Left lobe of liver (tissue), 2 donors: Measurements from ENCODE around the gene ATG7. TPM values are rescaled to one million over a fixed set of nuclear protein-coding genes. Genes with fewer than 3 reads are reported as not detected.
"Not testable (repeated sequence)": the region's sequence is repeated elsewhere in the genome, so short reads cannot be mapped to it uniquely, and the experiment has no call there.

Experiments used
- ATAC-seq: fragments of 200-7000 bp; cut with Tn5 transposase; one replicate; pipeline ENCODE4 v1.9.1; 2020; ENCODE audit warnings: mild to moderate bottlenecking, moderate library complexity
- DNase-seq: peaks from one replicate; pipeline ENCODE4 v3.0.0-alpha.2; 2020; ENCODE audit warnings: low spot score
- total RNA-seq: library from RNA; stranded (reverse); gene quantifications from one replicate; pipeline ENCODE4 v1.2.1, GENCODE V29; 2021
- donor health status: DM: no; HTN: no; CAD: no; lungs with moderate emphysema.
- donor health status: DM: no; HTN: yes; CAD: no.

ATG7 gene
- total RNA-seq, 1 donor from 2014 or later: 12.2 TPM

- ATAC-seq (no peak), DNase-seq (no peak)
These were observed 111.9 kb downstream of the ATG7 start for GRCh38 chr3:11384074-11384473.

- no peak for ATAC-seq
- DNase-seq: no peak
These were observed 113.1 kb downstream of the ATG7 start for GRCh38 chr3:11385326-11385725.

GRCh38 chr3:11385891-11386290, 113.7 kb downstream of the ATG7 start:
- ATAC-seq: no peak
- no peak for DNase-seq

- DNase-seq (no peak), ATAC-seq (no peak)
These were observed 114.4 kb downstream of the ATG7 start for GRCh38 chr3:11386465-11387113.

- ATAC-seq (no peak), DNase-seq (no peak)
These were observed 117.4 kb downstream of the ATG7 start for GRCh38 chr3:11389386-11390268.

GRCh38 chr3:11390411-11391131, 118.4 kb downstream of the ATG7 start:
- ATAC-seq (peak; percentile 73), DNase-seq (no peak)

- DNase-seq (no peak), ATAC-seq (peak; percentile 66)
These were observed 119.1 kb downstream of the ATG7 start for GRCh38 chr3:11391174-11391879.

- DNase-seq: no peak
- ATAC-seq: no peak
These were observed 120.0 kb downstream of the ATG7 start for GRCh38 chr3:11392014-11392859.

- ATAC-seq (no peak), DNase-seq (no peak)
These were observed 120.6 kb downstream of the ATG7 start for GRCh38 chr3:11392860-11393114.

- ATAC-seq: no peak
- DNase-seq: no peak
These were observed 121.2 kb downstream of the ATG7 start for GRCh38 chr3:11393401-11393800.

GRCh38 chr3:11394392-11394791, 122.2 kb downstream of the ATG7 start:
- no peak for ATAC-seq
- no peak for DNase-seq

- no peak for ATAC-seq
- no peak for DNase-seq
These were observed 128.0 kb downstream of the ATG7 start for GRCh38 chr3:11400213-11400612.

GRCh38 chr3:11401434-11401833, 129.2 kb downstream of the ATG7 start:
- ATAC-seq: no peak
- no peak for DNase-seq

- DNase-seq (no peak), ATAC-seq (no peak)
These were observed 133.1 kb downstream of the ATG7 start for GRCh38 chr3:11405323-11405722.

- ATAC-seq: no peak
These were observed 135.4 kb downstream of the ATG7 start for GRCh38 chr3:11407644-11408043.

GRCh38 chr3:11408324-11408859, 136.2 kb downstream of the ATG7 start:
- not testable (repeated sequence) for ATAC-seq, DNase-seq

More at GRCh38 chr3:11407644-11408043, 135.4 kb downstream of the ATG7 start:
- DNase-seq: no peak

GRCh38 chr3:11410564-11410963, 138.4 kb downstream of the ATG7 start:
- ATAC-seq (no peak), DNase-seq (no peak)

- no peak for ATAC-seq
- DNase-seq: no peak
These were observed 139.8 kb downstream of the ATG7 start for GRCh38 chr3:11411956-11412355.

- ATAC-seq: no peak
- DNase-seq: no peak
These were observed 140.9 kb downstream of the ATG7 start for GRCh38 chr3:11413071-11413470.

- DNase-seq: no peak
- ATAC-seq: no peak
These were observed 142.9 kb downstream of the ATG7 start for GRCh38 chr3:11415099-11415498.
